Measurements from ENCODE around the gene SPEG. TPM values are rescaled to one million over a fixed set of nuclear protein-coding genes. Genes with fewer than 3 reads are reported as not detected.

The SPEG gene
- total RNA-seq, 3 donors from 2014 or later (not counting 1 experiment from before 2014, with no cell fraction given): 0.35 to 1.5 (median 1.2) TPM

- peaks cover 34% of the 10 kb centered on the region for H3K27me3 ChIP-seq (ENCODE audit: control insufficient read depth, insufficient read depth, low read length)
- H3K4me3 ChIP-seq (ENCODE audit: low read length): no peak overlapping the region
- no peak overlapping the region for H3K4me3 Mint-ChIP-seq
- H3K4me1 ChIP-seq (ENCODE audit: control insufficient read depth, insufficient read depth, low read length): peaks cover 6% of the 10 kb centered on the region
- no peaks in the 10 kb centered on the region for H3K9me3 ChIP-seq (ENCODE audit: control insufficient read depth, insufficient read depth, low read length)
- DNase-seq: no peak
- intact Hi-C loops (cut with micrococcal nuclease): no loop called here
- H3K36me3 ChIP-seq (ENCODE audit: control insufficient read depth, insufficient read depth, low read length): no peaks in the 10 kb centered on the region
- peaks cover 52 to 71% of the 10 kb centered on the region in 2 donors for H3K27me3 Mint-ChIP-seq (ENCODE audit: low read depth in 2 of 2)
- peaks cover 8 to 23% of the 10 kb centered on the region in 2 donors for H3K4me1 Mint-ChIP-seq
- WGBS (ENCODE audit: insufficient coverage): 86% methylated on average over 21 of the region's 21 CpGs
- H3K27ac Mint-ChIP-seq: no peak overlapping the region
- no peak for ATAC-seq
- TF ChIP-seq CTCF (IDR thresholded peaks at IDR 0.05): no peak
- H3K9me3 Mint-ChIP-seq: no peaks in the 10 kb centered on the region
- H3K36me3 Mint-ChIP-seq: no peaks in the 10 kb centered on the region
- H3K27ac ChIP-seq (ENCODE audit: low read length): no peak overlapping the region
Observed at GRCh38 chr2:219514836-219515235, 80.2 kb downstream of the SPEG start.

GRCh38 chr2:219515874-219516629 lies 81.4 kb downstream of the SPEG start:
- Histone ChIP-seq H3K36me3 (ENCODE audit: control insufficient read depth, insufficient read depth, low read length) (no peaks in the 10 kb centered on the region), H3K4me1 (ENCODE audit: control insufficient read depth, insufficient read depth, low read length) (no peaks in the 10 kb centered on the region), H3K27me3 (ENCODE audit: control insufficient read depth, insufficient read depth, low read length) (peaks cover 29% of the 10 kb centered on the region), H3K9me3 (ENCODE audit: control insufficient read depth, insufficient read depth, low read length) (no peaks in the 10 kb centered on the region), H3K27ac (ENCODE audit: low read length) (no peak overlapping the region), H3K4me3 (ENCODE audit: low read length) (no peak overlapping the region)
- Mint-ChIP-seq H3K36me3 (no peaks in the 10 kb centered on the region), H3K27ac (no peak overlapping the region), H3K4me1 (peaks cover 8 to 11% of the 10 kb centered on the region in 2 donors), H3K27me3 (ENCODE audit: low read depth in 2 of 2) (peaks cover 62 to 66% of the 10 kb centered on the region in 2 donors), H3K9me3 (no peaks in the 10 kb centered on the region), H3K4me3 (no peak overlapping the region)
- ATAC-seq (peak in 1 of 3 donors; percentile 26), DNase-seq (no peak)
- no peak for TF ChIP-seq CTCF (IDR thresholded peaks at IDR 0.05)
- WGBS (ENCODE audit: insufficient coverage): 73% methylated on average over 17 of the region's 17 CpGs
- intact Hi-C loops (cut with micrococcal nuclease): no loop called here

- Histone ChIP-seq H3K27me3 (ENCODE audit: control insufficient read depth, insufficient read depth, low read length) (peaks cover 32% of the 10 kb centered on the region), H3K9me3 (ENCODE audit: control insufficient read depth, insufficient read depth, low read length) (no peaks in the 10 kb centered on the region), H3K4me1 (ENCODE audit: control insufficient read depth, insufficient read depth, low read length) (no peaks in the 10 kb centered on the region), H3K4me3 (ENCODE audit: low read length) (no peak overlapping the region), H3K36me3 (ENCODE audit: control insufficient read depth, insufficient read depth, low read length) (no peaks in the 10 kb centered on the region), H3K27ac (ENCODE audit: low read length) (no peak overlapping the region)
- Mint-ChIP-seq H3K36me3 (no peaks in the 10 kb centered on the region), H3K27me3 (ENCODE audit: low read depth in 2 of 2) (peaks cover 67 to 69% of the 10 kb centered on the region in 2 donors), H3K4me3 (no peak overlapping the region), H3K27ac (no peak overlapping the region), H3K4me1 (peaks cover 8 to 18% of the 10 kb centered on the region in 2 donors), H3K9me3 (no peaks in the 10 kb centered on the region)
- intact Hi-C loops (cut with micrococcal nuclease): no loop called here
- 36% methylated on average over 7 of the region's 7 CpGs for WGBS (ENCODE audit: insufficient coverage)
- ATAC-seq (no peak), DNase-seq (no peak)
- TF ChIP-seq CTCF (IDR thresholded peaks at IDR 0.05): no peak
Observed at GRCh38 chr2:219516888-219517287, 82.2 kb downstream of the SPEG start.
